B cell (primary cell): ENCODE measurements around the gene MTSS2. TPM values are rescaled to one million over a fixed set of nuclear protein-coding genes. Genes with fewer than 3 reads are reported as not detected.

Source experiments
- ATAC-seq: fragments of 200-7000 bp; cut with Tn5 transposase; one replicate; pipeline ENCODE4 v1.10.0; 2021; ENCODE audit warnings: low read depth, mild to moderate bottlenecking, moderate number of reproducible peaks, moderate library complexity
- CTCF ChIA-PET: fragments of 350-600 bp; sonication (Branson Sonifier 250); formaldehyde crosslinking; loops from one replicate; lab custom pipeline; 2021; ENCODE audit warnings: antibody characterized with exemption, inconsistent platforms; lab: Charles Lee
- POLR2A ChIA-PET: fragments of 350-600 bp; sonication (Branson Sonifier 250); formaldehyde crosslinking; loops from one replicate; lab custom pipeline; 2021; ENCODE audit warnings: antibody characterized with exemption; lab: Charles Lee
- DNase-seq: peaks from one replicate; pipeline ENCODE4 v3.0.0; 2013
- H2AFZ ChIP-seq: 2 replicates; pipeline ENCODE4 v1.6.1; 2012; ENCODE audit warnings: mild to moderate bottlenecking, low read depth, low read length; ENCODE audit not compliant: insufficient read depth, poor library complexity, severe bottlenecking
- H3K27ac ChIP-seq, 2 donors: 1 replicate in 1 of 2; 2 replicates in 1 of 2; pipeline ENCODE4 v1.5.1; 2012 to 2013; ENCODE audit warnings: low read length in 2 of 2, mild to moderate bottlenecking in 2 of 2, moderate library complexity in 1 of 2
- H3K27me3 ChIP-seq, 4 experiments: fragments of 200-600 bp in 1 of 4; sonication (generic) in 1 of 4; replicated peaks in 1 of 4; 1 replicate in 2 of 4; 2 replicates in 2 of 4; pipeline versions ENCODE4 v1.6.1 to v1.7.0; 2013 to 2016; ENCODE audit warnings: low read length in 3 of 4, mild to moderate bottlenecking in 2 of 4, mixed read lengths in 1 of 4, moderate library complexity in 1 of 4; ENCODE audit not compliant: insufficient read depth in 4 of 4, control insufficient read depth in 3 of 4; ENCODE audit errors: control extremely low read depth in 1 of 4
- H3K36me3 ChIP-seq, 2 experiments: replicated peaks in 1 of 2; 1 replicate in 1 of 2; 2 replicates in 1 of 2; pipeline versions ENCODE4 v1.6.1 to v1.7.1; 2013; ENCODE audit warnings: low read length in 1 of 2; ENCODE audit not compliant: insufficient read depth in 2 of 2, control insufficient read depth in 1 of 2; ENCODE audit errors: control extremely low read depth in 1 of 2, extremely low read depth in 1 of 2
- H3K4me1 ChIP-seq, 2 donors: fragments of 200-600 bp in 1 of 2; sonication (generic) in 1 of 2; 1 replicate in 1 of 2; 2 replicates in 1 of 2; pipeline versions ENCODE4 v1.5.1 to v1.6.1; 2013 to 2017; ENCODE audit warnings: low read length in 2 of 2; ENCODE audit not compliant: control insufficient read depth in 2 of 2, insufficient read depth in 2 of 2
- H3K4me2 ChIP-seq: replicated peaks from 2 replicates; pipeline ENCODE3; 2012; ENCODE audit warnings: mild to moderate bottlenecking, low read depth, low read length; ENCODE audit not compliant: poor library complexity, severe bottlenecking
- H3K4me3 ChIP-seq, 5 experiments: fragments of 200-600 bp in 1 of 5; sonication (generic) in 1 of 5; 1 replicate in 3 of 5; 2 replicates in 2 of 5; pipeline versions ENCODE4 v1.5.1 to v1.7.0; 2011 to 2016; ENCODE audit warnings: low read length in 4 of 5, mild to moderate bottlenecking in 4 of 5, low read depth in 2 of 5, control low read depth in 1 of 5, moderate library complexity in 1 of 5; ENCODE audit not compliant: insufficient read depth in 1 of 5; ENCODE audit errors: control extremely low read depth in 1 of 5, extremely low read depth in 1 of 5
- H3K79me2 ChIP-seq: fragments of 200-600 bp; sonication (generic); one replicate; pipeline ENCODE4 v1.6.0; 2016; ENCODE audit warnings: low read length; ENCODE audit not compliant: control insufficient read depth, insufficient read depth
- H3K9ac ChIP-seq: fragments of 200-600 bp; sonication (generic); 2 replicates; pipeline ENCODE4 v1.6.1; 2017; ENCODE audit warnings: mild to moderate bottlenecking, low read length, moderate library complexity
- H3K9me3 ChIP-seq, 3 donors: one replicate each; pipeline versions ENCODE4 v1.6.1 to v1.7.1; 2013; ENCODE audit warnings: low read length in 2 of 3; ENCODE audit not compliant: control insufficient read depth in 2 of 3, insufficient read depth in 1 of 3; ENCODE audit errors: control extremely low read depth in 1 of 3
- H4K20me1 ChIP-seq: 2 replicates; pipeline ENCODE4 v1.6.0; 2012; ENCODE audit warnings: mild to moderate bottlenecking, low read length; ENCODE audit not compliant: insufficient read depth, control insufficient read depth, poor library complexity, severe bottlenecking
- H3K27ac Mint-ChIP-seq: one replicate; pipeline ENCODE4 v1.8.0; 2021; ENCODE audit warnings: mixed read lengths
- H3K27me3 Mint-ChIP-seq: one replicate; pipeline ENCODE4 v1.8.0; 2021; ENCODE audit warnings: mixed read lengths
- H3K4me1 Mint-ChIP-seq: one replicate; pipeline ENCODE4 v1.8.0; 2021; ENCODE audit warnings: mixed read lengths
- H3K4me3 Mint-ChIP-seq: one replicate; pipeline ENCODE4 v1.8.0; 2021; ENCODE audit warnings: mixed read lengths
- H3K9me3 Mint-ChIP-seq: one replicate; pipeline ENCODE4 v1.8.0; 2022; ENCODE audit warnings: mixed read lengths; ENCODE audit not compliant: insufficient read depth
- CTCF ChIP-seq: fragments of 200-600 bp; IDR thresholded peaks from one replicate; pipeline ENCODE4 v1.8.0; 2022; ENCODE audit warnings: antibody characterized with exemption, mild to moderate bottlenecking
- EZH2 ChIP-seq: IDR thresholded peaks from 2 replicates; pipeline ENCODE4 v1.6.1; 2012; ENCODE audit warnings: borderline replicate concordance, low read depth, mild to moderate bottlenecking, moderate library complexity, low read length; ENCODE audit not compliant: insufficient read depth, poor library complexity, severe bottlenecking
- WGBS: methylation state at CpG from one replicate; pipeline ENCODE4 v1.1.5; 2013; ENCODE audit warnings: missing lambda C conversion rate; ENCODE audit not compliant: insufficient coverage; 5-methylcytosine and 5-hydroxymethylcytosine counted together
- intact Hi-C: fragments of 100-400 bp; cut with micrococcal nuclease; formaldehyde crosslinking; loops from one replicate; pipeline ENCODE4 v1.10.0; 2022
- polyA plus RNA-seq: library from polyadenylated mRNA; depleted of rRNA; stranded (reverse); fragments of >200 nt; gene quantifications from 2 replicates; pipeline ENCODE4 v1.2.3, GENCODE V29; 2012
- total RNA-seq, 2 donors: library from RNA; stranded (reverse); fragments of 120-200 nt in 1 of 2; gene quantifications; 1 replicate in 1 of 2; 2 replicates in 1 of 2; pipeline versions ENCODE4 v1.2.3 to v1.2.4, GENCODE V29; 2013 to 2022

The MTSS2 gene
- total and polyA plus RNA-seq, 2 donors (not counting 1 experiment from before 2014, with no cell fraction given) = 1.6 to 2.6 TPM

- H3K4me3 ChIP-seq = no peak overlapping the region
- no peaks in the 10 kb centered on the region for H3K4me1 Mint-ChIP-seq
- H3K27ac Mint-ChIP-seq = no peak overlapping the region
- H4K20me1 ChIP-seq = peaks cover 8% of the 10 kb centered on the region
- no peaks in the 10 kb centered on the region for H3K4me1 ChIP-seq
- no peak overlapping the region for H2AFZ ChIP-seq
- ChIA-PET POLR2A (no interaction called here), CTCF (no interaction called here)
- ATAC-seq = no peak
- peaks cover 0 to 6% of the 10 kb centered on the region in 2 experiments for H3K36me3 ChIP-seq
- H3K9ac ChIP-seq = no peak overlapping the region
- H3K27ac ChIP-seq = no peak overlapping the region
- H3K27me3 ChIP-seq = no peaks in the 10 kb centered on the region
- H3K27me3 Mint-ChIP-seq = no peaks in the 10 kb centered on the region
- DNase-seq = no peak
- H3K79me2 ChIP-seq = no peaks in the 10 kb centered on the region
- no peaks in the 10 kb centered on the region for H3K9me3 ChIP-seq
- H3K4me2 ChIP-seq = no peak overlapping the region
- no peak for TF ChIP-seq EZH2
- no peak for TF ChIP-seq CTCF
- no peak overlapping the region for H3K4me3 Mint-ChIP-seq
- WGBS = 98% methylated on average over 8 of the region's 8 CpGs
- H3K9me3 Mint-ChIP-seq = no peaks in the 10 kb centered on the region
- intact Hi-C loops = no loop called here
Observed at GRCh38 chr16:70702624-70703023, 16.8 kb upstream of the MTSS2 start.

- Histone ChIP-seq H3K9ac (no peak overlapping the region), H3K9me3 (no peaks in the 10 kb centered on the region), H3K4me2 (no peak overlapping the region), H2AFZ (no peak overlapping the region), H3K36me3 (peaks cover 0 to 6% of the 10 kb centered on the region in 2 experiments), H3K27me3 (no peaks in the 10 kb centered on the region), H3K4me1 (no peaks in the 10 kb centered on the region), H3K27ac (no peak overlapping the region), H4K20me1 (peaks cover 8% of the 10 kb centered on the region), H3K4me3 (no peak overlapping the region), H3K79me2 (no peaks in the 10 kb centered on the region)
- Mint-ChIP-seq H3K9me3 (no peaks in the 10 kb centered on the region), H3K4me3 (no peak overlapping the region), H3K4me1 (no peaks in the 10 kb centered on the region), H3K27ac (no peak overlapping the region), H3K27me3 (no peaks in the 10 kb centered on the region)
- no peak for DNase-seq
- ATAC-seq = no peak
- TF ChIP-seq EZH2 = no peak
- no peak for TF ChIP-seq CTCF
- ChIA-PET CTCF (no interaction called here), POLR2A (no interaction called here)
- intact Hi-C loops = no loop called here
- 98% methylated on average over 8 of the region's 8 CpGs for WGBS
Observed at GRCh38 chr16:70701998-70702397, 16.1 kb upstream of the MTSS2 start.
